Endothelial cell (in vitro differentiated cells): ENCODE data around the gene LENG9. TPM values are rescaled to one million over a fixed set of nuclear protein-coding genes. Genes with fewer than 3 reads are reported as not detected.
"Not testable (repeated sequence)": the region's sequence is repeated elsewhere in the genome, so short reads cannot be mapped to it uniquely, and the experiment has no call there.

ENCODE experiments used
- DNase-seq: peaks from one replicate; pipeline ENCODE4 v3.0.0; 2021; ENCODE audit warnings: low spot score
- H3K27ac Mint-ChIP-seq: one replicate; pipeline ENCODE4 v1.8.0; 2021; ENCODE audit warnings: mixed read lengths, inconsistent platforms; ENCODE audit not compliant: unreplicated experiment
- H3K27me3 Mint-ChIP-seq: one replicate; pipeline ENCODE4 v1.8.0; 2021; ENCODE audit warnings: mild to moderate bottlenecking, moderate library complexity, mixed read lengths, inconsistent platforms; ENCODE audit not compliant: unreplicated experiment
- H3K36me3 Mint-ChIP-seq: one replicate; pipeline ENCODE4 v1.8.0; 2021; ENCODE audit warnings: mild to moderate bottlenecking, low read depth, mixed read lengths, inconsistent platforms; ENCODE audit not compliant: unreplicated experiment
- H3K4me1 Mint-ChIP-seq: one replicate; pipeline ENCODE4 v1.8.0; 2021; ENCODE audit warnings: mild to moderate bottlenecking, mixed read lengths, inconsistent platforms; ENCODE audit not compliant: unreplicated experiment
- H3K4me3 Mint-ChIP-seq: one replicate; pipeline ENCODE4 v1.8.0; 2021; ENCODE audit warnings: mild to moderate bottlenecking, mixed read lengths, inconsistent platforms; ENCODE audit not compliant: unreplicated experiment
- H3K9me3 Mint-ChIP-seq: one replicate; pipeline ENCODE4 v1.8.0; 2021; ENCODE audit warnings: mixed read lengths, inconsistent platforms; ENCODE audit not compliant: unreplicated experiment
- total RNA-seq: library from RNA; stranded (reverse); fragmentation: NEBNext Ultra II Directional; extraction: Animal tissue kit (Norgen Biotek cat#: 25700); gene quantifications from one replicate; pipeline ENCODE4 v1.2.1, GENCODE V29; 2021; ENCODE audit not compliant: unreplicated experiment
- TF ChIP-seq, protein P1 (sequence below): fragments of 200-600 bp; sonication (generic); IDR thresholded peaks from one replicate; pipeline ENCODE4 v1.5.0; 2021; ENCODE audit warnings: antibody characterized with exemption; ENCODE audit not compliant: unreplicated experiment

LENG9 gene
- total RNA-seq, 1 donor from 2014 or later = 3.4 TPM

- no peak for DNase-seq
- Mint-ChIP-seq H3K4me3 (no peak within 1 kb of the TSS), H3K27me3 (no peaks in the 10 kb centered on the region), H3K9me3 (peaks cover 20% of the 10 kb centered on the region), H3K27ac (peak within 1 kb of the TSS; percentile 5), H3K4me1 (no peaks in the 10 kb centered on the region), H3K36me3 (peaks cover 14% of the 10 kb centered on the region)
- TF ChIP-seq, protein P1, sequence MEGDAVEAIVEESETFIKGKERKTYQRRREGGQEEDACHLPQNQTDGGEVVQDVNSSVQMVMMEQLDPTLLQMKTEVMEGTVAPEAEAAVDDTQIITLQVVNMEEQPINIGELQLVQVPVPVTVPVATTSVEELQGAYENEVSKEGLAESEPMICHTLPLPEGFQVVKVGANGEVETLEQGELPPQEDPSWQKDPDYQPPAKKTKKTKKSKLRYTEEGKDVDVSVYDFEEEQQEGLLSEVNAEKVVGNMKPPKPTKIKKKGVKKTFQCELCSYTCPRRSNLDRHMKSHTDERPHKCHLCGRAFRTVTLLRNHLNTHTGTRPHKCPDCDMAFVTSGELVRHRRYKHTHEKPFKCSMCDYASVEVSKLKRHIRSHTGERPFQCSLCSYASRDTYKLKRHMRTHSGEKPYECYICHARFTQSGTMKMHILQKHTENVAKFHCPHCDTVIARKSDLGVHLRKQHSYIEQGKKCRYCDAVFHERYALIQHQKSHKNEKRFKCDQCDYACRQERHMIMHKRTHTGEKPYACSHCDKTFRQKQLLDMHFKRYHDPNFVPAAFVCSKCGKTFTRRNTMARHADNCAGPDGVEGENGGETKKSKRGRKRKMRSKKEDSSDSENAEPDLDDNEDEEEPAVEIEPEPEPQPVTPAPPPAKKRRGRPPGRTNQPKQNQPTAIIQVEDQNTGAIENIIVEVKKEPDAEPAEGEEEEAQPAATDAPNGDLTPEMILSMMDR = no peak
Measured at GRCh38 chr19:54502518-54503048, 39.0 kb upstream of the LENG9 start, which contains the start of gene LAIR2. LAIR2 (plus strand) TSS chr19:54502831; CDS start chr19:54502919, 88 bp downstream.

DNA sequence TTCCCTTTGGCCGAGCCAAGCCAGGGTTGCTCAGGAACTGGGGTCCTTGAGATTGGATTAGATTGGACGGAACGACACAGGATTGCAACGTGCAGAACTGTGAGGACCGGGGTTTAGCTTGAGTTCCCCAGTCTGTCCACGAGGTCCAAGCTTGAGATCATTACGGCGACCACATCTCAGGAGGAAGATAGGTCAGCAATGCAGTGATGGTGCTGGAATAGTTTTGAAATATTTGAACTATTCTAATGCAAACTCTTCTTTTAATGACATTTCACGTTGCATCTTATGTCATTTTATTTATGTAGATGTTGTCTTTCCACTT lies 34.8 kb upstream of the LENG9 start:
- not testable (repeated sequence) for H3K4me1 Mint-ChIP-seq, H3K27ac Mint-ChIP-seq
- peaks cover 19% of the 10 kb centered on the region for H3K9me3 Mint-ChIP-seq

GRCh38 chr19:54497747-54498450 lies 34.3 kb upstream of the LENG9 start:
- not testable (repeated sequence) for H3K4me3 Mint-ChIP-seq, DNase-seq, H3K27me3 Mint-ChIP-seq, H3K4me1 Mint-ChIP-seq, H3K27ac Mint-ChIP-seq
- H3K36me3 Mint-ChIP-seq = peaks cover 16% of the 10 kb centered on the region
- H3K9me3 Mint-ChIP-seq = peaks cover 19% of the 10 kb centered on the region

More for the DNA sequence above, 34.8 kb upstream of the LENG9 start:
- not testable (repeated sequence) for H3K27me3 Mint-ChIP-seq, DNase-seq, H3K4me3 Mint-ChIP-seq
- peaks cover 12% of the 10 kb centered on the region for H3K36me3 Mint-ChIP-seq

GRCh38 chr19:54495284-54495683 lies 31.7 kb upstream of the LENG9 start:
- not testable (repeated sequence) for H3K27me3 Mint-ChIP-seq, DNase-seq, H3K27ac Mint-ChIP-seq, H3K4me3 Mint-ChIP-seq, H3K4me1 Mint-ChIP-seq
- peaks cover 13% of the 10 kb centered on the region for H3K9me3 Mint-ChIP-seq
- peaks cover 10% of the 10 kb centered on the region for H3K36me3 Mint-ChIP-seq

- Mint-ChIP-seq H3K4me1 (no peaks in the 10 kb centered on the region), H3K36me3 (peaks cover 10% of the 10 kb centered on the region), H3K27me3 (peaks cover 8% of the 10 kb centered on the region), H3K4me3 (no peak overlapping the region), H3K27ac (no peak overlapping the region), H3K9me3 (peaks cover 16% of the 10 kb centered on the region)
- DNase-seq = no peak
- TF ChIP-seq, protein P1 = no peak
Measured at GRCh38 chr19:54493967-54494585, 30.5 kb upstream of the LENG9 start.

DNA sequence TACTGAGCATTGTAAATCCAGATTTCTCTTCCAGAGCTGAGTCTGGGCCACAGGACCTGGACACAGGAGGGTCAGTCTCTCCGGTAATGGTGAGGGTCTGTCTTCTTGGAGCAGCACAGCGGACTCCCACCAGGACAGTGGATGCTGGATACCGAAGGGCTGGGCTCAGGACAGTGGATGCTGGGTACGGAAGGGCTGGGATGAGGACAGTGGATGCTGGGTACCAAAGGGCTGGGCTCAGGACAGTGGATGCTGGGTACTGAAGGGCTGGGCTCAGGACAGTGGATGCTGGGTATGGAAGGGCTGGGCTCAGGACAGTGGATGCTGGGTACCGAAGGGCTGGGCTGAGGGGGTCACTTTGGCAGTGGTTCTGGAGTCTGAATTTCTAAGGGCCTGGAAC lies 29.5 kb upstream of the LENG9 start:
- Mint-ChIP-seq H3K27ac (peak overlapping the region; percentile 36), H3K9me3 (peaks cover 17% of the 10 kb centered on the region), H3K36me3 (peaks cover 12% of the 10 kb centered on the region)
- not testable (repeated sequence) for DNase-seq, H3K4me1 Mint-ChIP-seq, H3K27me3 Mint-ChIP-seq, H3K4me3 Mint-ChIP-seq

DNA sequence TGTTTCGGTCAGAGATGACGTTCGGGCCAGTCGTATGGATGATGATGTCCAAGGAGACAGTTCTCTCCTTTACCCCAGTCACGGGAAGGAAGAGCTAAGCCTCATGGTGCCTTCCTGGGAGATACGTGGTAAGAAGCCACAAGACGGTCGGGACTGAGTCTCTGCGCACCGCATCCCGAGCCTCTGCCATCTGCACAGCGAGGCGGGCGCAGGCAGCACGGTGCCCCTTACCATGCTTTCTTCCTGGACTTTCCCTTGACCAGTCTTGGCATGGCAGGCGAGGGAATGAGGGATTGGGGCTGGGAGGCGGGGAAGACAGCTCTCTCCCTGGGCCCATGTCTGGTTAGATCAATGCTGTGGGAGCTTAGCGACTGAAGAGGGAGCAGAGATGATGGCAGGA lies 29.0 kb upstream of the LENG9 start:
- Mint-ChIP-seq H3K9me3 (peaks cover 15% of the 10 kb centered on the region), H3K27ac (no peak overlapping the region), H3K4me3 (no peak overlapping the region), H3K4me1 (no peaks in the 10 kb centered on the region), H3K27me3 (peaks cover 9% of the 10 kb centered on the region), H3K36me3 (peaks cover 12% of the 10 kb centered on the region)
- no peak for DNase-seq
- TF ChIP-seq, protein P1 = no peak
